DND-41 (cell line): ENCODE results near the gene FZD10.

ENCODE experiments used
- ATAC-seq: fragments of 200-7000 bp; cut with Tn5 transposase; 3 replicates; pipeline ENCODE4 v1.9.1; 2021; ENCODE audit warnings: low read depth; ENCODE audit not compliant: insufficient read depth
- DNase-seq: peaks from one replicate; pipeline ENCODE4 v3.0.0-alpha.2; 2020
- H2AFZ ChIP-seq: 2 replicates; pipeline ENCODE4 v1.6.0; 2012; ENCODE audit warnings: low read depth, low read length
- H3K27ac ChIP-seq: 2 replicates; pipeline ENCODE4 v1.5.1; 2012; ENCODE audit warnings: low read length, inconsistent platforms
- H3K27me3 ChIP-seq: fragments of 200-600 bp; sonication (generic); 2 replicates; pipeline ENCODE4 v1.6.0; 2012; ENCODE audit warnings: low read length, mild to moderate bottlenecking, inconsistent platforms; ENCODE audit not compliant: insufficient read depth, poor library complexity
- H3K36me3 ChIP-seq: 2 replicates; pipeline ENCODE4 v1.5.1; 2012; ENCODE audit warnings: low read length, inconsistent platforms; ENCODE audit not compliant: insufficient read depth
- H3K4me1 ChIP-seq: 2 replicates; pipeline ENCODE4 v1.5.1; 2012; ENCODE audit warnings: mild to moderate bottlenecking, low read length; ENCODE audit not compliant: insufficient read depth
- H3K4me2 ChIP-seq: 2 replicates; pipeline ENCODE4 v1.6.0; 2012; ENCODE audit warnings: mild to moderate bottlenecking, moderate library complexity, low read length, inconsistent platforms; ENCODE audit not compliant: insufficient read depth
- H3K4me3 ChIP-seq, 2 experiments: fragments of 200-600 bp in 1 of 2; shearing (Covaris generic) in 1 of 2; 2 replicates each; pipeline ENCODE4 v1.5.1; 2012 to 2016; ENCODE audit warnings: inconsistent platforms in 2 of 2, low read length in 2 of 2, mild to moderate bottlenecking in 2 of 2, low read depth in 1 of 2, moderate library complexity in 1 of 2
- H3K79me2 ChIP-seq: 2 replicates; pipeline ENCODE4 v1.6.0; 2012; ENCODE audit warnings: low read length, inconsistent platforms; ENCODE audit not compliant: insufficient read depth
- H3K9ac ChIP-seq: 2 replicates; pipeline ENCODE4 v1.6.0; 2012; ENCODE audit warnings: low read depth, mild to moderate bottlenecking, inconsistent platforms, low read length, moderate library complexity
- H3K9me3 ChIP-seq: 2 replicates; pipeline ENCODE4 v1.5.1; 2012; ENCODE audit warnings: low read length, moderate library complexity, mild to moderate bottlenecking, inconsistent platforms; ENCODE audit not compliant: insufficient read depth, severe bottlenecking
- H4K20me1 ChIP-seq: 2 replicates; pipeline ENCODE4 v1.6.0; 2012; ENCODE audit warnings: low read length; ENCODE audit not compliant: insufficient read depth
- EZH2 ChIP-seq: IDR thresholded peaks from 3 replicates; pipeline ENCODE4 v1.6.1; 2012; ENCODE audit warnings: borderline replicate concordance, low read depth, mild to moderate bottlenecking, moderate library complexity, low read length, inconsistent platforms; ENCODE audit not compliant: severe bottlenecking
- TF ChIP-seq, protein P1 (sequence below): IDR thresholded peaks from 2 replicates; pipeline ENCODE4 v1.5.1; 2012; ENCODE audit warnings: borderline replicate concordance, low read length, moderate library complexity, mild to moderate bottlenecking; ENCODE audit not compliant: poor library complexity, severe bottlenecking; ENCODE audit errors: extremely low read depth

FZD10 gene

DNA sequence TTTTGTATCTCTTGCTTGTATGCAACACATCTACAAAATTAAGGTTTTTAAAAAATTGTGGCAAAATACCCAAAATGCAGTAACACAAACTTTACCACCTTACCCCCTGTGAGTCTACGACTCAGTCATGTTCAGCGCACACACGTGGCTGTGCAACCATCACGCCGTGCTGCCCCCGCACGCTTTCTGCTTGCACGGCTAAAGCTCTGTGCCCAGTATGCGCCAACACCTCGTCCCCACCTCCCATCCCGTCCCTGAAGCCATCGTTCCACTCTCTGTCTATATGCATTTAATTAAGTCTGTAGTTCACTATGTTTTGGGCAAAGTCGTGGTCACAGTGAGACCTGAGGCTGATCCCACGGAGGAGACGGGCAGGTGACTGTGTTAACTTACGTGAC, 36.4 kb downstream of the FZD10 start:
- DNase-seq (no peak), ATAC-seq (no peak)
- Histone ChIP-seq H3K27ac (no peak overlapping the region), H3K4me2 (no peak overlapping the region), H3K27me3 (no peaks in the 10 kb centered on the region), H3K79me2 (no peaks in the 10 kb centered on the region), H3K9me3 (no peaks in the 10 kb centered on the region), H3K4me3 (no peak overlapping the region), H4K20me1 (no peaks in the 10 kb centered on the region), H3K4me1 (no peaks in the 10 kb centered on the region), H2AFZ (no peak overlapping the region), H3K36me3 (no peaks in the 10 kb centered on the region), H3K9ac (no peak overlapping the region)
- no peak for TF ChIP-seq EZH2
- TF ChIP-seq, protein P1, sequence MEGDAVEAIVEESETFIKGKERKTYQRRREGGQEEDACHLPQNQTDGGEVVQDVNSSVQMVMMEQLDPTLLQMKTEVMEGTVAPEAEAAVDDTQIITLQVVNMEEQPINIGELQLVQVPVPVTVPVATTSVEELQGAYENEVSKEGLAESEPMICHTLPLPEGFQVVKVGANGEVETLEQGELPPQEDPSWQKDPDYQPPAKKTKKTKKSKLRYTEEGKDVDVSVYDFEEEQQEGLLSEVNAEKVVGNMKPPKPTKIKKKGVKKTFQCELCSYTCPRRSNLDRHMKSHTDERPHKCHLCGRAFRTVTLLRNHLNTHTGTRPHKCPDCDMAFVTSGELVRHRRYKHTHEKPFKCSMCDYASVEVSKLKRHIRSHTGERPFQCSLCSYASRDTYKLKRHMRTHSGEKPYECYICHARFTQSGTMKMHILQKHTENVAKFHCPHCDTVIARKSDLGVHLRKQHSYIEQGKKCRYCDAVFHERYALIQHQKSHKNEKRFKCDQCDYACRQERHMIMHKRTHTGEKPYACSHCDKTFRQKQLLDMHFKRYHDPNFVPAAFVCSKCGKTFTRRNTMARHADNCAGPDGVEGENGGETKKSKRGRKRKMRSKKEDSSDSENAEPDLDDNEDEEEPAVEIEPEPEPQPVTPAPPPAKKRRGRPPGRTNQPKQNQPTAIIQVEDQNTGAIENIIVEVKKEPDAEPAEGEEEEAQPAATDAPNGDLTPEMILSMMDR = no peak

DNA sequence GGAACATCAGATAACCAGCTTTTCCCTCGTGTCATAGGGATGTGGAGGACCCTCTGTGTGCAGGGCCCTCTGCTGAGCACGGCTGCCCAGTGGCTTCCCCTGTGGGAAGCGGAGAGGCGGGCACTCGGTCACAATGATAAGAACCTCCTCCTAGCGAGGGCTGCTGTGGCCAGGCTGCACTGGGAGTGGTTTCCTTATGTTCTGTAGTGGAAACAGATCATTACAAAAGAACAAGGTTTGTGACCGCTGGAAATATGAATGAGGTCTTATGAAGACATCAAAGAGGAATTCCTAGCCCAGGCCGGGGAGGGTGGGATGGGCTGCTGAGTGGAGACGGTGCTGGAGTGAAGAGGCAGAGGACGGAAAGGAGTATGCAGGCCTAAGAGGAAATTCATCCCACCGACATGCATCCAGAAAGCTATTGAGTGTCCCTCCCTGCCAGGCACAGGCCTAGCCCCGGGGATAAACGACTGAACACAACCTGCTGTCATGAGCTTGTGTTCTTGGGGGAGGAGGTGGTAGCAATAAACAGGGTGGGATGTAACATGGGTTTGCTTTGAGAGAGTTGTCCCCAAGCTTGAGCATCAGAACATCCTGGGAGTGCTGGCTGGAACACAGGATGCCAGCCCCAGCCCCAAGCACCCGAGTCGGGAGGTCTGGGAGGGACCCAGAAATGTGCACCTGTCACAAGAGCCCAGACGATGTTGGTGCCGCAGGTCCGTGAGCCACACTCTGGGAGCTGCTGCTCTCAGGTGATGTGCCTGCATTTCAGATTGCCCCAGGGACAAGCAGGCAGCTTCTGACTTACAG, 37.5 kb downstream of the FZD10 start:
- H3K27me3 ChIP-seq = no peaks in the 10 kb centered on the region
- H3K4me1 ChIP-seq = no peaks in the 10 kb centered on the region
- H3K36me3 ChIP-seq = no peaks in the 10 kb centered on the region
- H4K20me1 ChIP-seq = no peaks in the 10 kb centered on the region
- no peak for ATAC-seq
- H3K4me2 ChIP-seq = no peak overlapping the region
- H3K27ac ChIP-seq = no peak overlapping the region
- no peak for TF ChIP-seq EZH2
- TF ChIP-seq, protein P1 = no peak
- no peak overlapping the region for H2AFZ ChIP-seq
- H3K9ac ChIP-seq = no peak overlapping the region
- no peak overlapping the region for H3K4me3 ChIP-seq
- no peak for DNase-seq
- H3K79me2 ChIP-seq = no peaks in the 10 kb centered on the region
- H3K9me3 ChIP-seq = no peaks in the 10 kb centered on the region

DNA sequence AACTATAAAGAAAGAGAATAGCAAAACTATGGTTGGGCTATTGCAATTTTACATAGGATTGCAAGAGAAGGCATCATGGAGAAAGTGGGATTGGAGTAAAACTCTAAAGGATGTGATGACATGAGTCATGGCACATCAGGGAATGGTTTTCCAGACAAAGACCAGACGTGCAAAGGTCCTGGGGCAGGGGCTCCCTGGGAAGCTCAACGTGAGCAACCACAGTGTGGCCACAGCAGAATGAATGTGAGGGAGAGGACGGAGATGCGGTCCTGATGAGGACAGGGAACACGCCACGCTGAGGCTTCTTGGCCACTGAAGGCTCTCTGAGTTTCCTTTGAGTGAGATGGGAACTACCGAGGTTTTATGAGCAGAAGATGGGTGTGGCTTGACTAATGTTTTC, 38.2 kb downstream of the FZD10 start:
- Histone ChIP-seq H3K27me3 (no peaks in the 10 kb centered on the region), H3K36me3 (no peaks in the 10 kb centered on the region)

More for the DNA sequence above, 38.2 kb downstream of the FZD10 start:
- no peak for TF ChIP-seq EZH2
- TF ChIP-seq, protein P1 = no peak
- Histone ChIP-seq H4K20me1 (no peaks in the 10 kb centered on the region), H3K9me3 (no peaks in the 10 kb centered on the region), H3K27ac (no peak overlapping the region), H3K79me2 (no peaks in the 10 kb centered on the region), H3K4me2 (no peak overlapping the region), H3K9ac (no peak overlapping the region), H3K4me1 (no peaks in the 10 kb centered on the region), H3K4me3 (no peak overlapping the region), H2AFZ (no peak overlapping the region)
- ATAC-seq (no peak), DNase-seq (no peak)
